AG04449 (cell line): ENCODE results near the gene OR2T1.

Source experiments
- CTCF ChIA-PET: fragments of 350-600 bp; formaldehyde crosslinking; extraction: SDS; loops from one replicate; lab custom pipeline; 2021; ENCODE audit warnings: antibody characterized with exemption; lab: Yijun Ruan, JAX
- POLR2A ChIA-PET: fragments of 400-600, 350-600 bp; formaldehyde crosslinking; extraction: SDS; loops from one replicate; lab custom pipeline; 2020; ENCODE audit warnings: antibody characterized with exemption, inconsistent platforms; lab: Yijun Ruan, JAX
- DNase-seq: peaks from one replicate; pipeline ENCODE4 v3.0.0-alpha.2; 2010; ENCODE audit warnings: low read depth, low spot score
- H3K4me3 ChIP-seq: 2 replicates; pipeline ENCODE4 v1.5.1; 2011; ENCODE audit warnings: low read depth, mild to moderate bottlenecking, control low read depth, low read length
- CTCF ChIP-seq: IDR thresholded peaks from one replicate; pipeline ENCODE4 v1.5.1; 2011; ENCODE audit warnings: mild to moderate bottlenecking, moderate library complexity, low read length, control low read depth, inconsistent platforms; ENCODE audit not compliant: insufficient read depth; ENCODE audit errors: missing control alignments

OR2T1 gene

GRCh38 chr1:248375446-248375845 is 27.4 kb upstream of the OR2T1 start, which contains the start of gene OR2T6:
TSS of gene OR2T6 (plus strand) at chr1:248375746. CDS start at chr1:248387609, 11,863 bp downstream.
- POLR2A ChIA-PET: no interaction called here
- no peak within 1 kb of the TSS for H3K4me3 ChIP-seq
- TF ChIP-seq CTCF: no peak
- no peak for DNase-seq
- CTCF ChIA-PET: no interaction called here

GRCh38 chr1:248376916-248377315 is 25.9 kb upstream of the OR2T1 start:
- no peak for TF ChIP-seq CTCF
- no peak for DNase-seq
- H3K4me3 ChIP-seq: no peak overlapping the region
- POLR2A ChIA-PET: no interaction called here
- CTCF ChIA-PET: no interaction called here

GRCh38 chr1:248380854-248381253 is 22.0 kb upstream of the OR2T1 start:
- H3K4me3 ChIP-seq: no peak overlapping the region
- CTCF ChIA-PET: no interaction called here
- TF ChIP-seq CTCF: no peak
- no peak for DNase-seq
- POLR2A ChIA-PET: no interaction called here

GRCh38 chr1:248388426-248388825 is 14.4 kb upstream of the OR2T1 start:
- no peak for DNase-seq
- ChIA-PET POLR2A (no interaction called here), CTCF (no interaction called here)
- no peak overlapping the region for H3K4me3 ChIP-seq
- no peak for TF ChIP-seq CTCF

- CTCF ChIA-PET: no interaction called here
- TF ChIP-seq CTCF: no peak
- no peak overlapping the region for H3K4me3 ChIP-seq
- no peak for DNase-seq
- POLR2A ChIA-PET: no interaction called here
Observed at GRCh38 chr1:248393050-248393449, 9.8 kb upstream of the OR2T1 start.

GRCh38 chr1:248404024-248404423 is 1.2 kb downstream of the OR2T1 start:
- no peak for DNase-seq
- ChIA-PET POLR2A (no interaction called here), CTCF (no interaction called here)
- no peak overlapping the region for H3K4me3 ChIP-seq
- TF ChIP-seq CTCF: no peak
